Psoas muscle (tissue), 8 donors: Measurements from ENCODE around the gene AQP12B. TPM values are rescaled to one million over a fixed set of nuclear protein-coding genes. Genes with fewer than 3 reads are reported as not detected.

Source experiments
- ATAC-seq, 4 donors: fragments of 200-7000 bp; cut with Tn5 transposase; one replicate each; pipeline ENCODE4 v1.9.1; 2020; ENCODE audit warnings: moderate library complexity in 3 of 4, mild to moderate bottlenecking in 2 of 4
- DNase-seq, 2 donors: peaks; one replicate each; pipeline ENCODE4 v3.0.0-alpha.2; 2020
- H3K27ac ChIP-seq: fragments of 200-600 bp; one replicate; pipeline ENCODE4 v1.8.0; 2022
- H3K27me3 ChIP-seq, 3 donors: fragments of 200-600 bp in 1 of 3; one replicate each; pipeline versions ENCODE4 v1.6.1 to v1.8.0; 2013 to 2022; ENCODE audit warnings: low read length in 2 of 3, mild to moderate bottlenecking in 2 of 3, moderate library complexity in 1 of 3; ENCODE audit not compliant: insufficient read depth in 3 of 3
- H3K36me3 ChIP-seq, 2 donors: fragments of 200-600 bp in 1 of 2; one replicate each; pipeline versions ENCODE4 v1.6.1 to v1.8.0; 2013 to 2022; ENCODE audit warnings: low read depth in 1 of 2, mild to moderate bottlenecking in 1 of 2, moderate library complexity in 1 of 2; ENCODE audit not compliant: insufficient read depth in 1 of 2
- H3K4me1 ChIP-seq: fragments of 200-600 bp; one replicate; pipeline ENCODE4 v1.8.0; 2022
- H3K4me3 ChIP-seq: fragments of 200-600 bp; one replicate; pipeline ENCODE4 v1.8.0; 2022; ENCODE audit warnings: mild to moderate bottlenecking
- H3K9me3 ChIP-seq: fragments of 200-600 bp; one replicate; pipeline ENCODE4 v1.8.0; 2022
- WGBS, 3 donors: extraction: QIAGEN DNeasy Blood & Tissue Kit; methylation state at CpG; one replicate each; pipeline versions ENCODE4 v1.1.6 to v1.1.7; 2013; 5-methylcytosine and 5-hydroxymethylcytosine counted together
- intact Hi-C, 2 donors: fragments of 100-400 bp; cut with DNase I; formaldehyde crosslinking; loops; one replicate each; pipeline versions ENCODE4 v1.11.0 to v1.14.2; 2022
- polyA plus RNA-seq, 3 donors: library from polyadenylated mRNA; stranded (reverse); fragments of 200-250 nt; gene quantifications; one replicate each; pipeline ENCODE4 v1.2.3, GENCODE V29; 2013
- total RNA-seq, 4 donors: library from RNA; stranded (reverse); fragmentation: NEBNext Ultra II Directional in 2 of 4; extraction: Animal tissue kit (Norgen Biotek cat#: 25700) in 2 of 4; gene quantifications; one replicate each; pipeline versions ENCODE4 v1.2.1 to v1.2.4, GENCODE V29; 2021 to 2023
- TF ChIP-seq, protein P1 (sequence below): fragments of 200-600 bp; IDR thresholded peaks from one replicate; pipeline ENCODE4 v1.8.0; 2022; ENCODE audit warnings: antibody characterized with exemption
- donor health status: healthy with polysubstance abuse.
- donor health status: DM: no; HTN: no; CAD: no; lungs with moderate emphysema.
- donor health status: Bipolar disorder and iron deficiency.
- donor health status: healthy.
- donor health status: DM: yes; HTN: yes; CAD: no.
- donor health status: DM: no; HTN: no; CAD: no.
- donor health status: DM: no; HTN: no; CAD: no.
- donor health status: DM: yes; HTN: yes; CAD: no.

The AQP12B gene
- total and polyA plus RNA-seq, 7 donors: not detected

DNA sequence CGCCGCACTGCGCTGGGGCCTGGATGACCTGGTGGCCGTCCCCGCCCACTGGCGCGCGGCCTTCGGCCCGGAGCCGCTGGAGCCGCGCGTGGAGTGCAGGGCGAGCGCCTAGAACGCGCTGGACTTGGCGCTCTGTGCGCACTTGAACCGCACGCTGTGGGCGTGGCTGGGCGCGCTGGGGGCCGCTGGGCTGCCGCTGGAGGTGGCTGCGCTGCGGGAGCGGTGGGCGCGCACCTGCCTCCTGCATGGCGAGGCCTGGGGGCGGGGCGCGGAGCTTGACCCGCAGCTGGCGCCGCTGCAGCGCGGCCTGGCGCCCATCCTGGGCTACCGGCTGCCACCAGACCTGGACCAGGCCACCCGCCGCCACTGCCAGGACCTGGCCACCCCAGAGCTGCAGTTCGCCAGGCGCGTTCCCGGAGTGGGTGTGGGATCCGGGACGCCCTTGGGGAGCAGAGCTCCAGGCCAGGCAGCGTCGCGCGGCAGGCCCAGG lies 9.9 kb downstream of the AQP12B start:
- TF ChIP-seq, protein P1, sequence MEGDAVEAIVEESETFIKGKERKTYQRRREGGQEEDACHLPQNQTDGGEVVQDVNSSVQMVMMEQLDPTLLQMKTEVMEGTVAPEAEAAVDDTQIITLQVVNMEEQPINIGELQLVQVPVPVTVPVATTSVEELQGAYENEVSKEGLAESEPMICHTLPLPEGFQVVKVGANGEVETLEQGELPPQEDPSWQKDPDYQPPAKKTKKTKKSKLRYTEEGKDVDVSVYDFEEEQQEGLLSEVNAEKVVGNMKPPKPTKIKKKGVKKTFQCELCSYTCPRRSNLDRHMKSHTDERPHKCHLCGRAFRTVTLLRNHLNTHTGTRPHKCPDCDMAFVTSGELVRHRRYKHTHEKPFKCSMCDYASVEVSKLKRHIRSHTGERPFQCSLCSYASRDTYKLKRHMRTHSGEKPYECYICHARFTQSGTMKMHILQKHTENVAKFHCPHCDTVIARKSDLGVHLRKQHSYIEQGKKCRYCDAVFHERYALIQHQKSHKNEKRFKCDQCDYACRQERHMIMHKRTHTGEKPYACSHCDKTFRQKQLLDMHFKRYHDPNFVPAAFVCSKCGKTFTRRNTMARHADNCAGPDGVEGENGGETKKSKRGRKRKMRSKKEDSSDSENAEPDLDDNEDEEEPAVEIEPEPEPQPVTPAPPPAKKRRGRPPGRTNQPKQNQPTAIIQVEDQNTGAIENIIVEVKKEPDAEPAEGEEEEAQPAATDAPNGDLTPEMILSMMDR: no peak
- peak in 3 of 4 donors; percentile 71 to 86 (median 76) for ATAC-seq
- peaks cover 0 to 8% (median 0%) of the 10 kb centered on the region in 3 donors for H3K27me3 ChIP-seq

DNA sequence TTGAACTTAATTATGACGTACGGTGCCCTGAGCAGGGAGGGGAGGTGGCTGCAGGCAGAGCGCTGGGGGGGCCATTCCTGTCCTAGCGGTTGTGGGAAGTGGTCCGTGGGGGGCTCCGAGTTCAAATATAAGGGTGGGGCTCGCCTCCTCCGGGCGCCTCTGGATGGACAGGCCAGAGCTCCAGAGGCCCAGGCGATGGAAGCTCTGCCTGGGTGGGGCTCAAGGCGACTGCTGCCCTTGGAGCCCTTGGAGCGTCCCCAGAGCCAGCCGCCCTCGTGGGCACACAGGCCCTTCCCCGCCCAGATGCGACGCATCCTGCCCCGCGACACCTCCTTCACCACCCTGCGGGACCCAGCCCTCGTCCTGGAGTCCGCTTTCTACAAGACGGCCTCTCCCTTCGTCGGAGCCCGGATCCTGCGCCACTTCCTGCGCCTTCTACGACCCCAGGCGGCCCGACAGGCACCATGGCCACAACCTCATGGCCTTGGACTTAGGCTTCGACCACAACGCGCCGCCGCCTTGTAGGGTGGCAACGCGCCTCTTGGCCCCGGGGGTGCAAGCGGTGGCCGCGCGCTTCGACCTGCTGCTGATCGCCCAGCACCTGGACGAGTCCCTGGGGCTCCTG lies 10.5 kb downstream of the AQP12B start:
- Histone ChIP-seq H3K27me3 (peaks cover 0 to 8% (median 0%) of the 10 kb centered on the region in 3 donors), H3K4me1 (no peaks in the 10 kb centered on the region), H3K27ac (no peak overlapping the region), H3K4me3 (peak overlapping the region; percentile 41), H3K36me3 (no peaks in the 10 kb centered on the region), H3K9me3 (no peaks in the 10 kb centered on the region)
- intact Hi-C loops: no loop called here
- WGBS, 3 donors: 43 to 63% (median 54%) methylated on average over 37 to 46 of the region's 46 CpGs
- TF ChIP-seq, protein P1: no peak
- ATAC-seq: peak in 1 of 4 donors; percentile 10
- no peak for DNase-seq

More for the DNA sequence above, 9.9 kb downstream of the AQP12B start:
- intact Hi-C loops: no loop called here
- no peak overlapping the region for H3K27ac ChIP-seq
- peak in 1 of 2 donors; percentile 60 for DNase-seq
- peak overlapping the region; percentile 41 for H3K4me3 ChIP-seq
- WGBS, 3 donors: 1 to 4% (median 1%) methylated on average over 39 to 55 of the region's 55 CpGs
- no peaks in the 10 kb centered on the region for H3K4me1 ChIP-seq
- H3K36me3 ChIP-seq: no peaks in the 10 kb centered on the region
- no peaks in the 10 kb centered on the region for H3K9me3 ChIP-seq

DNA sequence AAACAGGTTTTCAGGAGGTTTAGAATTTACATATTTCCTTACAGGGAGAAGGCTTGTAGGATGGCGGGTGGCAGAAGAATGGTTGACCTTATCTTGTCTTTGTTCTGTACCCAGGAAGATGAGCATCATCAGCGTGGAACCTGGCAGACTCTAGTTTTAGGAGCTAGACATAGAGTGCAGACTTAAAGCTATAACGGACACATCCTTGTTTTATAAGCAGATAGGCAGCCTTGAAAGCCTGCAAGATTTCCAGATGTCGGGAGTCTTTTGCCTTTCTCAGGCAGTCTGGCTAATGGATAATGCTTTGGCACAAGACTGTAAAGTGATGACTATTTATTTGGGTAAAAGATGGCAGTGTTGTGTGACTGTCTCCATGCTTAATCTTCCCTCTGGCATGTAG lies 11.7 kb downstream of the AQP12B start:
- ATAC-seq (no peak), DNase-seq (no peak)
- H3K27ac ChIP-seq: no peak overlapping the region
- TF ChIP-seq, protein P1: no peak
- H3K36me3 ChIP-seq: no peaks in the 10 kb centered on the region
- no peaks in the 10 kb centered on the region for H3K9me3 ChIP-seq
- 64 to 76% (median 69%) methylated on average over 4 of the region's 4 CpGs for WGBS, 3 donors
- intact Hi-C loops: no loop called here
- H3K4me3 ChIP-seq: no peak overlapping the region
- H3K4me1 ChIP-seq: no peaks in the 10 kb centered on the region
- peaks cover 0 to 12% (median 0%) of the 10 kb centered on the region in 3 donors for H3K27me3 ChIP-seq

DNA sequence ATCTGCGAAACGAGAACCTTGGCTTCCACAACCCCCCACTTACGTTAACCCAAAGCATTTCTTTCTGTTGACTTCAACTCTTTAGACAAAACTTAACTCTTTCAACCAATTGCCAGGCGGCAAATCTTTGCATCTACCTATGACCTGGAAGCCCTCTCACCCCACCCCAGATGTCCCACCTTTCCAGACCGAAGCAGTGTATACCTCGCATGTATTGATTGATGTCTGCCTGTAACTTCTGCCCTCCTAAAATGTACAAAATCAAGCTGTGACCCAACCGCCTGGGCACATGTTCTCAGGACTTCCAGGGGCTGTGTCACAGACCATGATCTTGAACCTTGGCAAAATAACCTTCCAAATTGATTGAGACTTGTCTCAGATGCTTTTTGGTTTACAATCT lies 12.3 kb downstream of the AQP12B start:
- Histone ChIP-seq H3K4me3 (no peak overlapping the region), H3K27me3 (peaks cover 0 to 16% (median 0%) of the 10 kb centered on the region in 3 donors), H3K36me3 (no peaks in the 10 kb centered on the region), H3K27ac (no peak overlapping the region), H3K9me3 (no peaks in the 10 kb centered on the region), H3K4me1 (no peaks in the 10 kb centered on the region)
- ATAC-seq: no peak
- no peak for DNase-seq
- TF ChIP-seq, protein P1: no peak
- intact Hi-C loops: no loop called here
- WGBS, 3 donors: 81 to 85% (median 81%) methylated on average over 7 of the region's 7 CpGs
